BJ (cell line): ENCODE data around the gene CKAP4. TPM values are rescaled to one million over a fixed set of nuclear protein-coding genes. Genes with fewer than 3 reads are reported as not detected.

Source experiments
- CTCF ChIA-PET: fragments of 350-600 bp; formaldehyde crosslinking; extraction: SDS; loops from one replicate; lab custom pipeline; 2021; ENCODE audit warnings: antibody characterized with exemption, inconsistent platforms; lab: Yijun Ruan, JAX
- POLR2A ChIA-PET: fragments of 300-600 bp; sonication (Branson Sonifier 250); formaldehyde crosslinking; extraction: SDS; loops from one replicate; lab custom pipeline; 2021; ENCODE audit warnings: antibody characterized with exemption; lab: Charles Lee
- DNase-seq: peaks from one replicate; pipeline ENCODE4 v3.0.0-alpha.2; 2011; ENCODE audit warnings: low read depth
- H3K27me3 ChIP-seq: 2 replicates; pipeline ENCODE4 v1.6.0; 2011; ENCODE audit warnings: low read length; ENCODE audit not compliant: control insufficient read depth, insufficient read depth
- H3K36me3 ChIP-seq: 2 replicates; pipeline ENCODE4 v1.5.1; 2011; ENCODE audit warnings: low read length; ENCODE audit not compliant: control insufficient read depth, insufficient read depth
- H3K4me3 ChIP-seq: 2 replicates; pipeline ENCODE4 v1.5.1; 2011; ENCODE audit warnings: low read depth, mild to moderate bottlenecking, control low read depth, low read length
- polyA plus RNA-seq: library from polyadenylated mRNA; depleted of rRNA; stranded (reverse); fragments of >200 nt; gene quantifications from 2 replicates; pipeline ENCODE4 v1.2.3, GENCODE V29; 2011
- TF ChIP-seq, protein P1 (sequence below): IDR thresholded peaks from 2 replicates; pipeline ENCODE4 v1.5.1; 2011; ENCODE audit warnings: low read depth, mild to moderate bottlenecking, control low read depth, inconsistent platforms, low read length, moderate library complexity; ENCODE audit not compliant: insufficient read depth

Gene CKAP4
- polyA plus RNA-seq, 1 experiment = 315 TPM

DNA sequence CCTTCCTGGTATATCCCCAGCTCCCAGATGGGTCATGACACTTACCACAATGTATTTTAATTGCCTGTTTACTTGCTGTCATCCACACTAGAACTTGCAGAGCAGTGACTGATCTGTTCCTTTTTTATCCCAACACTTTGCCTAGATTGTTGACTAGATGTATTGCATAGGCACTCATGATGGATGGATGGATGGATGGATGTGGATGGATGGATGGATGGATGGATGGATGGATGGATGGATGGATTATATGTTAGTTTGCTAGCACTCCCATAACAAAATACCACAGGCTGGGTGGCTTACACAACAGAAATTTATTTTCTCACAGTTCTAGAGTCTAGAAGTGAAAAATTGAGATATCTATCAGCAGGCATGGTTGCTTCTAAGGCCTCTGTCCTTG, 8.7 kb upstream of the CKAP4 start:
- Histone ChIP-seq H3K36me3 (no peaks in the 10 kb centered on the region), H3K27me3 (no peaks in the 10 kb centered on the region), H3K4me3 (no peak overlapping the region)
- TF ChIP-seq, protein P1, sequence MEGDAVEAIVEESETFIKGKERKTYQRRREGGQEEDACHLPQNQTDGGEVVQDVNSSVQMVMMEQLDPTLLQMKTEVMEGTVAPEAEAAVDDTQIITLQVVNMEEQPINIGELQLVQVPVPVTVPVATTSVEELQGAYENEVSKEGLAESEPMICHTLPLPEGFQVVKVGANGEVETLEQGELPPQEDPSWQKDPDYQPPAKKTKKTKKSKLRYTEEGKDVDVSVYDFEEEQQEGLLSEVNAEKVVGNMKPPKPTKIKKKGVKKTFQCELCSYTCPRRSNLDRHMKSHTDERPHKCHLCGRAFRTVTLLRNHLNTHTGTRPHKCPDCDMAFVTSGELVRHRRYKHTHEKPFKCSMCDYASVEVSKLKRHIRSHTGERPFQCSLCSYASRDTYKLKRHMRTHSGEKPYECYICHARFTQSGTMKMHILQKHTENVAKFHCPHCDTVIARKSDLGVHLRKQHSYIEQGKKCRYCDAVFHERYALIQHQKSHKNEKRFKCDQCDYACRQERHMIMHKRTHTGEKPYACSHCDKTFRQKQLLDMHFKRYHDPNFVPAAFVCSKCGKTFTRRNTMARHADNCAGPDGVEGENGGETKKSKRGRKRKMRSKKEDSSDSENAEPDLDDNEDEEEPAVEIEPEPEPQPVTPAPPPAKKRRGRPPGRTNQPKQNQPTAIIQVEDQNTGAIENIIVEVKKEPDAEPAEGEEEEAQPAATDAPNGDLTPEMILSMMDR = no peak
- no peak for DNase-seq
- CTCF ChIA-PET = interaction anchor here (0.6 to 1.1 kb wide), 4 partner anchors 16 to 40 kb away, joined by 3 to 4 read pairs (median 4); no protein-coding TSS in a partner anchor
- POLR2A ChIA-PET = interaction anchor here (0.6 kb wide), 1 partner anchor 8 kb away, joined by 3 read pairs; no protein-coding TSS in a partner anchor

DNA sequence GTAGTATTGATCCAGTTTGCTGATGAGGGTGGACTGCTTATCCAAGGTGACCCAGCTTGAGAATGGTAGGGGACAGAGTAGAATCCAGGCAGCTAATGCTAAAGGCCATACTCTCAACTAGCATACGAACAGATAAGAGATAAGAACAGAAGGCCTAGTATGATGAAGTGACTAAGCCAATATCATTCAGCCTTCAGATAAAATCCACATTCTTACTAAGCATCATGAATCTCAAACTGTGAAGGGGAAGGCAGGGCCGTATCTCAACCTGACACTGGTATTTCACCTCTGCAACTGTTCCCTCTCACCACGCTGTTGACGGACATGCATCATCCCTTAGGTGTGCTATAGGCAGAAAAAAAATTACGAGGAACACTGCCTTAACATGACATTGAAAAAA, 8.1 kb upstream of the CKAP4 start:
- TF ChIP-seq, protein P1 = no peak
- POLR2A ChIA-PET = interaction anchor here (0.6 kb wide), 1 partner anchor 9 kb away, joined by 3 read pairs; no protein-coding TSS in a partner anchor
- Histone ChIP-seq H3K36me3 (no peaks in the 10 kb centered on the region), H3K4me3 (no peak overlapping the region), H3K27me3 (no peaks in the 10 kb centered on the region)
- DNase-seq = no peak
- CTCF ChIA-PET = interaction anchor here (0.6 to 1.1 kb wide), 3 partner anchors 17 to 30 kb away, joined by 3 to 4 read pairs (median 4); no protein-coding TSS in a partner anchor

DNA sequence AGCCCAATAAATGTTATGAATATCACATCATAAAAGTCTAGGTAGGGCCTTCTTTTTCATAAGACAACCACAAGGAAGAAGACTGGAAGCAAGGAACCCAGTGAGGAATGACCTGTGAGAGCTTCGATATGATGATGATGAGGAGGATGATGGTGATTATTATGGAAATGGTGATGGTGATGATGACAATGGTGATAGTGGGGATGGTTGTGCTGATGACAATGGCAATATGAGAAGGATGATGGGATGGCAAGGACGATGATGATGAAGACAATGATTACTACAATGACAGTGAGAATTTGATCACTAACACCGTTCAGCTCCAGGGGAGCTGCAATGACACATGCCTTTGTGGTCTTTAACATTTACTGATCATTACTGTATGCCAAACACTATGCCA, 7.7 kb upstream of the CKAP4 start:
- TF ChIP-seq, protein P1 = no peak
- no peaks in the 10 kb centered on the region for H3K27me3 ChIP-seq
- ChIA-PET CTCF (interaction anchor here (1.1 kb wide), 1 partner anchor 17 kb away, joined by 4 read pairs; no protein-coding TSS in a partner anchor), POLR2A (no interaction called here)
- no peak for DNase-seq
- H3K4me3 ChIP-seq = no peak overlapping the region
- H3K36me3 ChIP-seq = no peaks in the 10 kb centered on the region

DNA sequence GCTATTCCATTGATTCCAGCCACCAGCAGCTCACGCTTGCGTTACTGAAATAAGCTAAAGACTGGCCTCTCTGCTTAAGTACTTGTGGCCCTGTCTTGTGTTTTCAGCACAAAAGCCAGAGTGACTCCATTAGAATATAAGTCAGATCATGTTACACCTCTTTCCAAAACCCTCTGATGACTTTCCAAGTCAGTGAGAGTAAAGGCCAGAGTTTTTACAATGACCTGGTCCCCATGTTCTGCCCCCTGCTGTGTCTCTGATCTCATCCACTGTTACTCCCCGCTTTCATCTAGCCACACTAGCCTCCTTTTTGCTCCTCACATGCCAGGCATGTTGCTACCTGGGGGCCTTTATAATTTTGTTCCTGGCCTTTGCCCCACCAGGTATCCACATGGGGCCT, 6.9 kb upstream of the CKAP4 start:
- POLR2A ChIA-PET = no interaction called here
- no peaks in the 10 kb centered on the region for H3K27me3 ChIP-seq
- CTCF ChIA-PET = interaction anchor here (1.3 to 1.6 kb wide), 2 partner anchors 28 kb away, joined by 7 read pairs; no protein-coding TSS in a partner anchor
- no peak for DNase-seq
- TF ChIP-seq, protein P1 = no peak
- no peaks in the 10 kb centered on the region for H3K36me3 ChIP-seq
- H3K4me3 ChIP-seq = no peak overlapping the region

DNA sequence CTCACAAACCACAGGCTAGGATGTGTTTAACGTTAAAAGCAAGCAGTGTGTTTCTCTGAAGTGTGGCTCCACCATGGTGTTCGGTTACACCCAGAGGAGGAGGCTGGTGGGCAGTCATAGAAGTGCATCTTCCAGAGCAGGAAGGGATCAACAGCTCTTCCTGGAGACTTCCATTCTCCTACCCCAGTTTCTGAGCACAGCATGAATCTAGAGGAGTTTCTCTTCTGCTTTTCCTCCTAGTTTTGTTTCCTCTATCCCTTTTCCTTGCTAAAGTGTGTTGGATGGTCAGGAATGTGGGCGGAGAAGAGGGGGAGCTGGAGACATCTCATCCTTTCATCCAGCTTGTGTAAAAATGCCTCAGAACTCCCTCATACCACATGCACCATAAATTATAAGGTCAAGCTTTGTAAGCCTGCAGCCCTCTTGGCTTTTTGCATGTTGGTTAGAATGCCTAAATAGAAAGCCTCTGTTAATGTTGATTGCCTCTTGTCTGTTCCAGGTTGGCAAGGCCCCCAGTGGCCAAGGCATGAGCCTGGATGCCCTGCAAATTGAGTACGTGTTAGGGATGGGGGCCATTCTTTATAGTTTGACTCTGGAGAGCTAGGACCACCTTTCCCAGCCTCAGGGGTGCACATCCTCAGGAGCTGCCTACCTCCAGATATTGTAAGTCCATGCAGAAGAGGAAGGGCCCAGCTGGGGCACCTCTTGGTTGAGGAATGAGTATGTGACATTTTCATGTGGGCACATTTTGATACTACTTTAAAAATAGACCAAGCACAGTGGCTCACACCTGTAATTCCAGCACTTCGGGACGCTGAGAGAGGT, 4.0 kb upstream of the CKAP4 start:
- Histone ChIP-seq H3K4me3 (no peak overlapping the region), H3K27me3 (no peaks in the 10 kb centered on the region), H3K36me3 (no peaks in the 10 kb centered on the region)
- TF ChIP-seq, protein P1 = no peak
- CTCF ChIA-PET = interaction anchor here (0.6 to 2.8 kb wide), 6 partner anchors 19 to 105 kb away, joined by 3 to 17 read pairs (median 4); no protein-coding TSS in a partner anchor
- no peak for DNase-seq
- POLR2A ChIA-PET = interaction anchor here (0.6 to 1.4 kb wide), 2 partner anchors 20 to 34 kb away, joined by 4 to 5 read pairs; no protein-coding TSS in a partner anchor
